Amygdala (tissue), 56 donors: Measurements from ENCODE around the gene ODAD3.
A peak's percentile ranks its signal among the peaks of the same experiment; 100 is the strongest.
"Not testable (repeated sequence)": the region's sequence is repeated elsewhere in the genome, so short reads cannot be mapped to it uniquely, and the experiment has no call there.

Source experiments
- DNase-seq, 56 donors: peaks; one replicate each; lab custom pipeline; 2025; lab: John Stamatoyannopoulos, UW

Gene ODAD3

DNA sequence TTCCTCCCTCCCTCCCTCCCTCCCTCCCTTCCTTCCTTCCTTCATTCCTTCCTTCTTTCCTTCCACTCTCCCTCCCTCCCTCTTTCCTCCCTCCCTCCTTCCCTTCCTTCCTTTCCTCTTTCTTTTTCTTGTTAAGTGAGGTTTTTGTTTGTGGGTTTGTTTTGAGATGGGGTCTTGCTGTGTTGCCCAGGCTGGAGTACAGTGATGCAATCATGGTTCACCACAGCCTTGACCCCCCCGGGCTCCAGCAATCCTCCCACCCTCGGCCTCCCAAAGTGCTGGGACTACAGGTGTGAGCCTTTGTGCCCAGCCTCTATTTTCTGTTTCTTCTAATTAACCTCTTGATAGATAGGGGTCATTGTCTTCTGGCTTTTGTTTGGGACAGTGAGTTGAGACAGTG lies 26.5 kb upstream of the ODAD3 start:
- no peak for DNase-seq

- no peak for DNase-seq
Measured at GRCh38 chr19:11460207-11460606, 25.3 kb upstream of the ODAD3 start.

GRCh38 chr19:11458912-11459311 lies 24.0 kb upstream of the ODAD3 start:
- not testable (repeated sequence) for DNase-seq

- no peak for DNase-seq
Measured at GRCh38 chr19:11458236-11458900, 23.4 kb upstream of the ODAD3 start.

- no peak for DNase-seq
Measured at GRCh38 chr19:11457831-11458230, 22.9 kb upstream of the ODAD3 start.

- DNase-seq = peak in 54 of 56 donors; percentile 5 to 95 (median 78)
Measured at GRCh38 chr19:11457115-11457514, 22.2 kb upstream of the ODAD3 start.

GRCh38 chr19:11456659-11457058 lies 21.7 kb upstream of the ODAD3 start:
- no peak for DNase-seq

GRCh38 chr19:11455233-11455554 lies 20.3 kb upstream of the ODAD3 start:
- not testable (repeated sequence) for DNase-seq

GRCh38 chr19:11453468-11454341 lies 18.8 kb upstream of the ODAD3 start:
- DNase-seq = no peak

DNA sequence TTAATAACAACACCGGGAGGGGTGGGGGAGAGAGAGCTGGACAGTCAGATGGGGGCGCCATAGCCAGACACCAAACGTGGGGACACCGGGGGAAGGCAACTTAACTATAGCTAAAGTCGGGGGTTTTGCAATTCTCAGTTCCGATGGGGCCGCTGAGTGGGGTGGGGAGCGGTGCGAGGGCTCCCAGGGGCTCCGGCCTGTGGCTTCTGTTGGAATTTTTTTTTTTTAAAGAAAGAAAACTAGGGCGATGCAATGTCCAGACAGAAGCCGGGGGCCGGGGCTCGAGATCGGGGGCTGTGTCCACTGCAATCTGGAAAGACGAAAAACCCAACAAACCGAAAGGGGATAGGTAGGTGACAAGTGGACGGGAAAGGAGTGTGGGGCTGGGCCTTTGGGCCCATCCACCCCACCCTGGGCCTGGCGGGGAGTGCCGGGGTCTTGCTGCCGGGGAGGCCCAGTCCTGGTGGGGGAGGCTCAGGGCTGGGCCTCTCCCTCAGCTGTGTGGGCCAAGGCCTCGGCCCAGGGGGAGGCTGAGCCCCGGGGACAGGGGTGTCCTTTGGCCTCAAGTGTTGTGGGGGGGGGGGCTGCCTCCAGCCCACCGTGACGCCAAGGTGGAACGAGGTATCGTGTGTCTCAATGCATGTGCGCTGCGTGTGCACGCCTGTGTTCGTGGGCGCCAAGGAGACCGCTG lies 17.8 kb upstream of the ODAD3 start:
- DNase-seq = peak in 6 of 56 donors; percentile 7 to 45 (median 18)

DNA sequence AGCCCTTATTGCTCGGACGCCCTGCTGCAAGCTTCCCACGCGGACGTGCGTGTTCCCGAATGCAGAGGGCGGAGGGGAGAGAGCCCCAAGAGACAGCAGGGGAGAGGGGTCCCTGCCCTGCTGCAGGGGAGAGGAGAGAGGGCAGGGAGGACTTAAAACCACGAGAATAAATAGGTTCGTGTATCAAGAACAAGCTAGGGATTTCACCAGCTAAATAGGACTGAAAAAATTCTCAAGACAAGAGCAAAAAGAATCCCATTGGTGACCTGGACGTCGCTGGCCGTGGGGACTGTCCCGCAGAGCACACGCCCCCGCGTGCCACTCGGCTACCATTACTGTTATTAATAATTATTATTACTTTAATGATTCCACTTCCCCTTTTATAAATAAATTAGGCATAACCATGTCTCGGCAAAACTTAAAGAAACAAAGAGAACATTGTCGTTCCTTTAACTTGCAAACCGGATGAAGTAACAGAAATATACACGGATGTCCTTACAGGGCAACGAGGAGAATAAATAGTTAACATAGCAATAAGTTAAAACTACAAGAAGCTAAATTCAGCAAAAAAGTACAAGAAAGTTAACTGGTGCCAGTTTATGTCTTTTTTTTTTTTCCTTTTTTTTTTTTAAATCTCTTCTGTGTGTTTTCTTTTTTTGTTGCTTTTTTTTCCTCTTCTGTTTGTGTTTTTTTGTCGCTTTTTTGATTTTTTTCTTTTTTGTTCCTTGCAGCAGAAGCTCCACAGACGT lies 17.1 kb upstream of the ODAD3 start:
- DNase-seq = no peak

GRCh38 chr19:11451327-11451870 lies 16.5 kb upstream of the ODAD3 start:
- DNase-seq = no peak

- peak in 1 of 56 donors; percentile 31 for DNase-seq
Measured at GRCh38 chr19:11450570-11451326, 15.8 kb upstream of the ODAD3 start.

DNA sequence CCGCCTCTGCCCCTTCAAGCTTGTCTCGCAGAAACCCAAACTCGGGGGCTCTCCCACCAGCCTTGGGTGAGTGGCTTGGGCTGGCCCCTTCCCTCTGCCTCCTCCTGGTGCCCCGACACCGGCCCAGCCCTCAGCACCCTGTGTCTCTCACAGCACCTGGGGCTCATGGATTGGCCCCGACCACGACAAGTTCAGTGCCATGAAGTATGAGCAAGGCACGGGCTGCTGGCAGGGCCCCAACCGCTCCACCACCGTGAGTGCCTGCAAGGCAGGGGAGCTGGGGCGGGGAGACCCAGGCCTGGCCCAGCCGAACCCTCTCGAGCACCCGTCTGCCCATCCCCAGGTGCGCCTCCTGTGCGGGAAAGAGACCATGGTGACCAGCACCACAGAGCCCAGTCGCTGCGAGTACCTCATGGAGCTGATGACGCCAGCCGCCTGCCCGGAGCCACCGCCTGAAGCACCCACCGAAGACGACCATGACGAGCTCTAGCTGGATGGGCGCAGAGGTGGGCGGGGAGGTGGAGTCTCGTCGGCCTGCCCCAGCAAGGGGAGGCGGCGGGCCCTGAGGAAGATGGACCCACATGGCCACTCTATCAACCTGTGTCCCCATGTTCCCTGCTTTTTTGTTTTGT lies 14.1 kb upstream of the ODAD3 start:
- DNase-seq = no peak

DNA sequence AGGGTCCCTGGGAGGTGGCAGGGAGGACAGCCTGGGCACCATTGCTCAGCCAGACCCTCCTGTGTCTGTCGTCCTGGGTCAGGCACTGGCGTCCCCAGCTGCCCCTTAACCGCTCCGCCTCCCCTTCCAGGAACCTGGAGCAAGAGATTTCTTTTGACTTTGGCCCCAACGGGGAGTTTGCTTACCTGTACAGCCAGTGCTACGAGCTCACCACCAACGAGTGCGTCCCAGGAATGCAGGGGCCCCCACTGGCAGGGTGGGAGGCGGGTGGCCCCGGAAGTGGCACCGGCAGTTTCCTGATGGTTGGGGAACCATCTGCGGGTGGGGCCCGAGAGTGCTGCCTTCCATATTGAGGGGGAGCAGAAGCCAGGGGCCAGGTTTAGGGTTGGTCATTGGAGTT lies 13.5 kb upstream of the ODAD3 start:
- DNase-seq = no peak

- DNase-seq = peak in 2 of 56 donors; percentile 38 to 39
Measured at GRCh38 chr19:11447347-11448262, 12.7 kb upstream of the ODAD3 start.

- DNase-seq = peak in 54 of 56 donors; percentile 26 to 91 (median 72)
Measured at GRCh38 chr19:11446652-11447301, 11.9 kb upstream of the ODAD3 start.
